ENCODE measurements around the gene LSM12.

DNA sequence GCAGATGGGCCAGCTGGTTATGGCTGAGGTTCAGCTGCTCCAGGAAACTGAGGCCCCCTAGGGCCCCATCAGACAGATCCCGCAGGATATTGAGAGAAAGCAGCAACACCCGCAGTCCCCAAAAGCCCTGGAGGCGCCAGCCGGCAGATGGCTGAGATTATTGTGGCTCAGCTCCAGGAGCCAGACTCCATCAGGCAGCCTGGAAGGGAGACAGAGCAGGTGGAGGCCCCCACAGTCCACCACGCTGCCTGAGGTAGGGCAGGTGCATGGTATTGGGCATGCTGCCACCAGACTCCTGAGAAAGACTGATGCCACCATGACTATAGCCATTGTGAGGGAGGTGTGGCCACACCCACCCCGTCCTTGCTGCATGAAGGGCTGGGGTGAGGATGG lies 42.2 kb downstream of the LSM12 start:
- TF ChIP-seq CTCF (IDR thresholded peaks at IDR 0.05): no peak
- TF ChIP-seq POLR2A (IDR thresholded peaks at IDR 0.05): no peak

Data from thyroid gland (tissue), 4 donors.